T-helper 1 cell (primary cell): ENCODE data around the gene TRIM71.
"Not testable (repeated sequence)": the region's sequence is repeated elsewhere in the genome, so short reads cannot be mapped to it uniquely, and the experiment has no call there.

Source experiments
- DNase-seq, 5 donors: peaks; one replicate each; pipeline ENCODE4 v3.0.0-alpha.2; 2012 to 2020

The TRIM71 gene

DNA sequence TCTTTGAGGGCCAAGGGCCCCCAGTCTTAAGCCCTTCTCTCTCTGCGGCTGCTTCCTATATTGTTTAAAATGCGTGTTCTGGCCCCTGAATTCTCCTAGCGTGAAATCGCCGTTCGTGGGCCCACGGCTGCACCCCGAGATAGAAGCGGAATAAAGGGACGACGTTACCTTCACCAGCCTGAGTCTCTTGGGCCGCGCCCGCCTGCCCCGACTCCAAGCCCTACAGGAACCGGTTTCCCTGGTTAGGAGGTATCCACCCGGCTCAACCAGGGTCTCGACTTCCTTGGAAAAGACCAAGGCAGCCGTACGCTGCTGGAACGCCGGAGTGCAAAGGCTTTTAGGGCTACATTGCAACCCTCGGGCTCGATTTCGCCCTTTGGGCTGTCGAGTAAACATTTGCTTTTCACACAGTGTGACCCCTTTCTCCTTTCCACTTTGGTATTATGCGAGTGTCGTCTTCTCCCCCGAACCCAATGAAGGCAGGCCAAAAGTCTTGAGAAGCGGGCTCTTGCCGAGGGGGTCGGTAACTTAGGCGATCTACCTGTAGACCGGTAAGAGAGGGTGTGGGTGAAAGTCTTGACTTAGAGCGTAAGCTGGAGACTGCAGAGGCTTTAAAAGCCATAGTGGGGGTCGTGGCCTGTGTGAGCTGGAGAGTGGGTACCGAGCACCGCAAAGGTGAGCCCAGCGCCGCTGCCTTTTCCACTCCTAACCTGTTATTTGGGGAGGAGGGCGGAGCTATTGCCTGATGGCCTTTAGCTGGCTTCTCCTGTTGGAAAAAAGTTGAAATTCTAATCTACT is 2.0 kb downstream of the TRIM71 start:
- no peak for DNase-seq

DNA sequence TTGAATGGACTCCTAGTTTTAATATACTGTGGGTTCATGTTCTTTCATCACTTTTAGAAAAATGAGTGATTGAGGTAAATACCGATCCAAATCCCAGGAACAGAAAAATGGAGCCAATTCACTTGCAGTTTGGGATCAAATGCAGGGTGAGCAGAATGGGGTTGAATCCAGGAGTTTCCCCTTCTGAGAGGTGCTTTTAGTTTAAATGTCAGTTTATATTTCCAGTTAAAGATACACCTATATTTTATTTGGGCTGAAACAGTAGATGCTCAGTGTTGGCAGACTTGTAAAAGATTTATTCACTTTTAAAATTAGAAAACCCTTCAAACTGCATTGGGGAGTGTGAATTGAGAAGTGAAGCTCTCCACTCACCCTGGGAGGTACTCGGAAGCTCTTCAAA is 2.6 kb downstream of the TRIM71 start:
- no peak for DNase-seq

DNA sequence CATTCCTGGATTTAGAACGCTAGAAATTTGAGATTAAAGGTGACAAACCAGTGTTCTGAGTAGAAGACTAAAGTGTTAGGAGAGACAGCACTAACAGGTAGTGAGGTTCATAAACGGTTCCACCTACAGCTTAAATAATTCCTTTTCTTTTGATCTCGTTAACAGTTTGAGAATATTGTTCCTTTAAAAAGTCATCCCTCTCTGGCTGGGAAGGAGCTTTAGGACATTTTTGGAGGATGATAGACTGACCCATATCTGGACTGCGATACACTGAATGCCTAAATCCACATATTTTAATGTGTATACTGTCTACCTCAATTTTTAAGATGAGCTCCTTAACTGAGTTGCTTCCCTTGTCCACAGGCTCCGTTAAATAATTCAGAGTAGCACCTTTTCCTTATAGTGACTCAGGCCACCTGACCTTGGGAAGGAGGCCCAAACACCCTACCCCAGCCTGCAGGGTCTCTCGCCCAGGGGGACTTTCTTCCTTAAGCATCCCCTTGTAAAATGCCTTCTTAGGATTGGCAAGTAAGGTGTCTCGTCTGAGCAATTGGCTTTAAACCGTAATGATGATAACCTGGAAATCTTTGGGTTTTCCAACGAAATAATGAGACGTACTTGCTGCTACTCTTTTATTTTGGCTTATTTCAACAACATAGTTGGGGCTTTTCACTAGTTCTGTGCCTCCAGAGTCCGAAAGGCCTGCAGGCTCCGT is 3.3 kb downstream of the TRIM71 start:
- no peak for DNase-seq

DNA sequence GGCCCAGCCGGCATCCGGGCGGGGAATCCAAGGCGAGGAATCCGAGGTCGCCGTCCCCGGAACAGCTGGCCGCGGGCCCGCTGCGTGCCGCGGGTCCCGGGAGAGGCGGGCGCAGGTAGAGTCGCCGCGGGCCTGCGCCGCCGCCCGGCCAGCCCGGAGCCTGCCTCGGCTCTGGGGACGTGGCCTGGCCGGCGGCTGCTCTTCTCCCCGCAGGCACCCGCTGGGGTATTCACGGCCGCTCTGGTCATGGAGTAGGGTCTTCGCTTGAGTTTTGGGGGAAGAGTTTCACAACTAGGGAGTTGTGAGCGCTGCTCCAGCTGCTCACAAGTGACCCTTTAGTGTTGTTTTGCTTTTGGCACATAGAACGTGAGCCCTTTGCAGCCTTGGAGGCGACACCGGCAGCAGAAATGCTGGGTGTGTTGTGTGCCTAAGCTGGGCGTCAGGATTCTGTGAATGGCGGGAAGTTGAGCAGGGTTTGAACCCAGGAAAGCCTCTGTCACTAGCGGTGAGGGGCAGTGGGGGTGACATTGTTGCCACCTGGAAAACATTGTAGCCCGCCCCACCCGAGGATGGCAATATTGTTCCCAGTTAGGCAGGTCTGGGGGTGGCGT is 4.0 kb downstream of the TRIM71 start:
- DNase-seq, result no peak

DNA sequence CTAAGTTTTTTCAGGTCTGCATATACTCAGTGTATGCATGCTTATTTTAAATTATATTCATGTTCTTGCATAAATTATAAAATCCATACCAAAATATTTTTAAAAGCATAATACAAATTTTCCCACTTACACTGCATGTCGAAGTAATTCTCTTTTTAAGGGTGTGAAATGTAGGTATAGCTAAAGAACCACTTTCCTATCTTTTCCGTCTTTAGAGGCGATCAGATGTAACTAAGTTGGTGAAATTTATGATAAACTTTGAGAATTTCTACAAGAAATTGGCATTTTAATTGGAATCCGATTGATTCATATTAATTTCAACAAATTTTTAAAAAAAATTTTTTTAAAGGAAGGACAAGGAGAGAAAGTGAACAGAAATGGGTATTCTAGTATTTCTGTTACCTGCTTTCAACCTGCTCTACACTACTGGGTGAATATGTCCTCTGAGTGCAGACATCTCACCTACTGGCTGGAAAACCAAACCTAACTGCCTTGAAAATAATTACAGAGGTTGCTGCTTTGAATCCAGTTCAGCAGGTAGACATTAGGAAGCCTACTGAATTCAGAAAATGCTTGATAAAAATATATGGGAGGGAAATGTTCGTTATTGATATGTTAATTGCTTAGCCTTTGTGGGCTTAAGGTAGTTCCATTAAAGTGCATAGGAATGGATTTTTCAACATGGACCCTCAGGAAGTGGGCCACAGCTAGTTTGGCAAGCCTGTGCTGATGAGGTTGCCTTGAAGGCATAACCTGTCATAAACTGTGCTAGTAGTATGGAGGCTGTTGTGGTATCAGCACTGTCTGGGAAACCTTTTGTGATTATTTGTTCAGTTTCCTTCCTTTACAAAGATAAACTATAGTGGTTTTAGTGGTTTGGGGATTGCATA is 5.1 kb downstream of the TRIM71 start:
- no peak for DNase-seq

DNA sequence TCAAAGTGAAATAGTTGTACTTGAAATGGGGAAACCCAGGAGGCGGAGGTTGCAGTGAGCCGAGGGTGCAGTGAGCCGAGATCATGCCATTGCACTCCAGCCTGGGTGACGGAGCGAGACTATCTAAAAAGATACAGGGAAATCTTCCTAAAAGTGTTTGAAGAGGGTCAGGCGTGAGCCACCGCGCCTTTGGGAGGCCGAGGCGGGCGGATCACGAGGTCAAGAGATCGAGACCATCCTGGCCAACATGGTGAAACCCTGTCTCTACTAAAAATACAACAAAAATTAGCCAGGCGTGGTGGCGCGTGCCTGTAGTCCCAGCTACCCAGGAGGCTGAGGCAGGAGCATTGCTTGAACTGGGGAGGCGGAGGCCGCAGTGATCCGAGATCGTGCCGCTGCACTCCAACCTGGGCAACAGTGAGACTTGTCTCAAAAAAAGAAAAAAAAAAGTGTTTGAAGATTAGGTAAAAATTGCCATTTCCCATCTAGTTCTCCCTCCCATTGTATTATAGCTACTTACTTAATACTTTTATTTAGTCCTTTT is 5.9 kb downstream of the TRIM71 start:
- not testable (repeated sequence) for DNase-seq

DNA sequence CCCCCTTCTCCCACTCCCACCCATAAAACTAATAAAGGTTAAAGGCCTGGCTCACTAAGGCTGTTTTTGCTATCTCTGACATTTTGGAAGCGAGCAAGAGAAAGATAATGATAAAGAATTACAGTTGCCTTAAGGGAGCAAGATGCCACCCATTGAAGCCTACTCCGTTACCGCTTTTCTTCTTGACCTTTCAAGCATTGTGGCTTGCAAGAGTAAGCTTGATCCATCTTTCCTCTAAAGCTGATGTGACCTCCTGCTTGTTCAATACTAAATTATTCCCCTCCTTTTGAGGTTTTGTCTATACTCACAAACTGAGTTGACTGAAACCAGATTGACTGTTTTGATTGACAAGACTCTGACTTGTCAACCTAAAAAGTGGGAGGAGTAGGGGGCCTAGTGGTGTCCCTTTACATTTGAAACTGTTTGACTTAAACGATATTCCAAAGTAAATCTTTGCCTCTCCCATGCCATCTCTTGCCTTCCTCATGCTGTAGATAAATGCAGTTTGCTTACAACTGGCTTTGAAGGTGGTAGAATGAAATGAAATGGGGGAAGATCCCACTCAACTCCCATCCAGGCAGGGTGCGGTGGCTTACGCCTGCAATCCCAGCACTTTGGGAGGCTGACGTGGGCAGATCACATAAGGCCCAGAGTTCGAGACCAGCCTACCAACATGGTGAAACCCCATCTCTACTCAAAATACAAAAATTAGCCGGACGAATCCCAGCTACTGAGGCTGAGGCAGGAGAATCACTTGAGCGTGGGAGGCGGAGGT is 8.0 kb downstream of the TRIM71 start:
- no peak for DNase-seq

DNA sequence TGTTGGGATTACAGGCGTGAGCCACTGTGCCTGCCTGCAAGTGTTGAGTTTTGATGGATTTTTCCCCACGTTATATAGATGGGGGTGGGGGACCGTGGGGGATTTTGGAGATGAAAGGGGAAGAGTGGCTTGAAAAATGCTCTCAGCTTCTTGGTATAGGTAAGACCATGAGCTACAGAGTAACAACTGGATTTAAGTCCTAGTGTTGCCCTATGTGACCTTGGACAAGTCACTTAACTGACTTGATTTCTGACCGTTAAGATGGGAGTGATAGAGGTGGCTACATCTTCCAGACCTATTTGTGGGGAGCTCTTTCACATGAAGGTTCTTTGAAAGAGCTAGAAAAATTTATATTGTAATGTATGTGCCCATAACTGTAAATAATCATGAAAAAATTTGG is 13.3 kb downstream of the TRIM71 start:
- DNase-seq, result no peak

DNA sequence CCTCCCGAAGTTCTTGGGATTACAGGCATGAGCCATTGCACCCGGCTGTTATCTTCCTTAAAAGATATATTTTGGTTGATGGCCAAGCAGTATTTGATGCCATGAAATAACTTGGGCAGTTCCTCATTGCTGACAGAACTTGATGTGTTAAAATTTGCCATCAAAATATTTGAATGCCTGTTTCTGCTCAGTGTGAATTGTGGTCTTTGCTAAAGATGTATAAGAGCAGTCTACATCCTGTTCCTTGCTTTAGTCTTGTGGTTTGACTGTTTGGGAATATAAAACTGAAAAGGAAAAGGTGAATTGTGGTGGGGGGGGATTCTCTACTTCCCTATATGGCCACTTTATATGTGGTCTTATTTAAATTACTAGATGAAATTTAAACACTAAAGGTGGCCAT is 14.0 kb downstream of the TRIM71 start:
- DNase-seq, result no peak

DNA sequence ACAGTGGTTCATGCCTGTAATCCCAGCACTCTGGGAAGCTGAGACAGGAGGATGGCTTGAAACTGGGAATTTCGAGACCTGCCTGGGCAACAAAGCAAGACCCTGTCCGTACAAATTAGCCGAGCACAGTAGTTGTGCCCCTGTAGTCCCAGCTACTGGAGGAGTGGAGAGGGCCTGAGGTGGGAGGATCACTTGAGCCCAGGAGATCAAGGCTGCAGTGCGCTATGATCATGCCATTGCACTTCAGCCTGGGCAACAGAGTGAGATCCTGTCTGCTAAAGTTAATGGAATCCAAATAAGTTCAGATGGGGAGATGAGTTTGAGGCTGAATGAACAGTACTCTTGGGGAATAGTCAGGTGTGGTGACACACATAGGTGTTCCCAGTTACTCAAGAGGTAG is 14.4 kb downstream of the TRIM71 start:
- DNase-seq, result no peak

DNA sequence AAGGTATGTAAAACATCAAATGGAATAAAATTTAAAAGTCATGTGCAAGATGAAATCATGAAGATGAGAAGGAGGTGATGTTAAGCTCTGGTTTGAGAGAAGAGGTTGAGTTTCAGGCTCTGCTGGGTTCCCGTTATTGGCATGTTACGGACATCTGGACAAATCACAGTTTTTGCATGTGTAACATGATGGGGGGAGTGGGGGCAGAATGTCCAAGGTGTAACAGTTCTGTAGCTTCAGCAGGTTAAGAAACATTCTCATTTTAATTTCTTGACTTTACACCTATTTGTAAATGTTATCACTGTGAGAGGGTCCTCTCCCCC is 17.2 kb downstream of the TRIM71 start:
- DNase-seq, result no peak

DNA sequence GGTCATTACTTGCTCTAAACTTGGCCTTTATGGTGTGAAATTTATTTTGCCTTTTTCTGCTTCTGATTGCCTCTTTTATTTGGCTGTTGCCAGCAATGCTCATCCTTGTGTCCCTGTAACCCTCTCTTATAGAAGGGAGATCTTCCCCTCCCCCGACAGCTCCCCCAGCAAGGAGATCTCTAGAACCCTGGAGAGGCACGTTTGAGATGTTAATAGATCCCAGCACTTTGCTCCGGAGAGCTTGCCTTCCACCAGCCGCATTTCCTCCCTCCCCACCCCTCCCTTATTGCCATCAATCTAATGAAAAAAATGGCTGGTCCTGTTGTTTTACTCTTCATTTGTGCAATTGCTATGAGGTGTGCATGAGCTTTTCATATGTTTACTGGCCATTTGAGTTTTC is 18.2 kb downstream of the TRIM71 start:
- DNase-seq, result no peak

DNA sequence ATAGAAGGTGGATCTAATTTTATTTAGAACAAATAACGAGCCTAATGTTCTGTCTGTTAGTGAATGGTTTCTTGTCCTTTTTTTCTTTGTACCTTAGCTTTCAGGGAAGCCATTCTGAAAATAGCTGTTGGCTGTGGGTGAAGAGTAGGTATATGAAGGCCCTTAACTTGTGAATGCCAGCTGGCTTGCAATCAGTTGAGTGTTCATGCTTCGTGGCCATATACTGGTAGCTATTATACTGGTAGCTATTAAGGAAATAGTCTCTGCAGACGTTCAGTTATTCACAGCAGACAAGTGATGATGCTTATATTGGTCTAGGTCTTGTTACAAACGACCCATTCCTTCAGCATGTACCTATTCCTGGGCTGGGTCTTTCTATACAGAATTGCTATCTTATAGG is 18.8 kb downstream of the TRIM71 start:
- DNase-seq, result no peak

DNA sequence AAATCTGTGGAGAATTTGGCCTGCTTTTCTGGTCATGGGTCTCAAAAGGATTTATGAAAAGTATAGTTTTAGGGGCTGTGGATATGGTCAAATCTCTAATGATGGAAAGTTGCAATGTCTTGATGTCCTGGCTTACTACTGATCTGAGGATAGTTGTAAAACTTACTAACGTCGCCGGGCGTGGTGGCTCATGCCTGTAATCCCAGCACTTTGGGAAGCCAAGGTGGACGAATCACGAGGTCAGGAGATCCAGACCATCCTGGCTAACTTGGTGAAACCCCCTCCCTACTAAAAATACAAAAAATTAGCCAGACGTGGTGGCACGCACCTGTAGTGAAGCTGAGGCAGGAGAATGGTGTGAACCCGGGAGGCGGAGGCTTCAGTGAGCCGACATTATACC is 19.6 kb downstream of the TRIM71 start:
- DNase-seq, result no peak

DNA sequence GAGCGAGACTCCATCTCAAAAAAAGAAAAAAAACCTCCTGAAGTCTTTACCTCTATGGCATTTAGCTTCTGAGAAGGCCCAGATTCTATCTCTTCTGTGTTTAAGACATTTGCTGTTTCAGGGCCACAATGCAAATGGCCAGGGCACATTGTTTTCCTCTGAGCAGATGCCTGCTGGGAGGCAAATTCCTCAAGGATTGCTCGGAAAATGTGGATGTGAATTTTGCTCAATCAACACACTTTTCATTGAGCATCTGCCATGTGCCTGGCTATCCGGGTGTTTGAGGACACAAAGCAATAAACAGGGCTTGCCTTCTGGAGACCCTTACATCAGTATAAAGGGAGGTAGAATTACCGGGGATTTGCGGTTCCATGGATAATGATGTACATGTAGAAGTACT is 20.0 kb downstream of the TRIM71 start:
- no peak for DNase-seq

DNA sequence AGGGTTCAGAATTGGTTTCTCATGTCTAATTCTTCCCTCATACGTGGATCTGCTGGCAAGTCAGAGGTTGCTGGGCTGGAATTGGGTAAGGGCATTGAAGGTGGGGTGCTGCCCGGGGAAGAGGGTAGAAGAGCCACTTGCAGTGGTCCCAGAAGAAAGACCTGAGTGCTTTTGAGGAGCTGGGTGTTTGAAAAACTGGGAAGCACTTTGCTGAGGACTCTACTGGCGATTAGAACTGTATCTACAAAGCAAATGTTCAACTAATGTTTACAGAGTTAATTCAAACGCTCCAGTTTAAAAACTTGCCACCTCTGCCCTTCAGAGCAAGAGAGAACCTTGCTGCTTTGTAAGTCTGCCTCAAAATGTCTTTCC is 21.9 kb downstream of the TRIM71 start:
- DNase-seq, result no peak

DNA sequence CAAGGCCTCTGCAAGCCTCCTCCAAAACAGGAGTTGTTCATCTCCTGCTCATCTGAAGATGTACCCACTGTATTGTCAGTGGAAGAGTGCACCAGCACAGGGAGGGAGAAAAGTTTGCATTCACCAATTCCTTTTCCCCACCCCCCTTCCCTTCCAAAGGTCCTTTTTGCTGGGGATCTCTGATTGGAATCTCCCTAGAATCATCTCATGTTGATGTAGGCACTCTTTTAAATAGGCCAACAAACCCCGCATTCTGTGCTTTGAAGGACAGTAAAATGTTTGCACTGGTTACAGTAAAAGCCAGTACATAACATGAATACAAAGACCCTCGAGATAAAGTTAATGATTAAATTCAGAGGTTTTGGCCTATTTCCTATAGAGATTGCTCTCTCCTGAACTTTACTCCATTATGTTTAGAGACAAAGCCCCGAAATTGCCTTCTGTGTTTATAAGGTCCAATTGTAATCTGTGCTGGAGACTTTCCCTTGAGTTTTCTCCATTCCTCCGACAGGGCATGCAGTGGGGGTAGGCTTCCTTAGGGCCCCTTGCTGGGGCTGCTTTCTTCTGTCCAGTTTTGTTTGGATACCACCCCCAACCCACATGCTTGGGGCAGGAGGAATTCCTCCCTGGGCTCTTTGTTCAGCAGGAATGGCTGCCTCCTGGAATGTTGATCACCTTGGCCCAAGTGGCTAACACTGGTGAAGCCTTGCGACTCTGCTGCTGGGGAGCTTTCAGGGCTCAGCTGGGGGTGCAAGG is 22.5 kb downstream of the TRIM71 start:
- no peak for DNase-seq

DNA sequence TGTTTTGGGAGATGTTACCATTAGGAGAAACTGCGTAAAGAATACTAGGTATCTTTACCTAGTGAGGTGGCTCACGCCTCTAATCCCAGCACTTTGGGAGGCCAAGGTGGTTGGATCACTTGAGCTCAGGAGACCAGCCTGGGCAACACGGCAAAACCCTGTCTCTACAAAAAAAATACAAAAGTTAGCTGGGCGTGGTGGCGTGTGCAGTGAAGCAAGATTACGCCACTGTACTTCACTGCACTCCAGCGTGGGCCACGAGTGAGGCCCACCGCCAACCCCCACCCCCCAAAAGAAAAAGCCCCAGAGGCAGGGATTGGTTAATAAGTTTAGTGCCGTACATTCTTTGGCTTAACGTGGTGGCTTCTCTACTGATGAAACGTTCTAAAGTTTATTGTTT is 23.5 kb downstream of the TRIM71 start:
- DNase-seq, result no peak

DNA sequence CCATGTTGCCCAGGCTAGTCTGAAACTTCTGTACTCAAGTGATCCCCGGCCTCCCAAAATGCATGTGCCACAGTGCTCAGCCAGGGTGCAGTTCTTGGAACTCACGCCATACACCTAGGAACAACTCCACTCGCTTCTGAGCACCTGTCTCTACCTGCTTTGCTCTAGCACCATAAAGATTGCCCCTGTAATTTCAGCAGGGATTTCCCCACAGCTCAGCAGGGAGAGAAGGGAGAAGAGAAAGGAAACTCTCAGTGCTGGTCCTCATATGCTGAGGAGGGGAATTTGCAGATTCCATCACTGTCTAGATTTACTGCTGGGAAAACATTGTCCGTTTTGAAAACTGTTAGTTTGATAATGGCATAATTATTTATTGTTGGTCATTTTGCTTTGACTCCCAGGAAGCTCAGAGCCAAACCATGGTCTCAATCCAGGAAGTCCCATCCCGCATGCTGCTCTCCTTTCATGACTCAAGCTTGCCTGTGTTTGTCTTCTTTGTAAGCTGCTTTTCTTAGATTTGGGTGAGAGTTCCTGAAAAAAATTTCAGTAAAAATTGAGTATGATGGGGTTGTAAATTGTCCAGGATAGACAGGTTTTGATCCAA is 24.2 kb downstream of the TRIM71 start:
- no peak for DNase-seq

DNA sequence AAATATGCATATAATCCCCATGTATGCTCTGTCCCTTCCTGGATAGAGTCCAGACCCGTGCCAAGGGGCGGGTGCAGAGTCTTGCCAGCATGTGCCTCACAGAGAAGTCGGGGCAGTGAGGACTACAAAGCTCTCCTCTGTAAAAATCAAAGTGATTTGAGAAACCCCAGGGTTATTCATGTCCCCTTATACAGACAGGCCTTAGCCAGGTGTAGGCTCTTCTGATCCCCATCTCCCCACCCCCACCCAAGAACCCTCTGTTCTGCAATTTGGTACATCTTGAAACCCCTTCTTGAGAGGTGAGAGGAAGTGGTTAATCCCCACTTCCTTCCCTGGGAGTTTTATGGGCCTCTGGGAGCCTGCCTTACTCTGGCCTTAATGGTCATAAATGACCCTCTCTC is 24.7 kb downstream of the TRIM71 start:
- no peak for DNase-seq

DNA sequence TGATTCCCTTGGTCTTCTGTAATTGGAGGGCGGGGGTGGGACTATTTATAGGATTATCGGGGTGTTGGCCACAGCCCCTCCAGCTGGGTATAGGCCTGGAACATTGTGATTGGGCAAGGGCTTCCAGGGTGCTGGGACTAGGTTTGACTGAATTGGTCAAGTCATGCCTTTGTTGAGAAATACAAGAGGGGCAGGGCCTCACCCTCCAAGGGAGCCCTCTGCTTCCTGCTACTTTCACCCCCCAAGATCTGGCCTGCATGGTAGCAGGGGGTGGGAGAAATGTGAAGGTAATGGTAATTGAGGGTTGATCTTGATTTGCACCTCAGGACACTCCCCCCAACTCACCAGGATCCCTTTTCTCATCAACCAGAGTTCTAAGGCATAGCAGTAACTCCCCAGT is 25.2 kb downstream of the TRIM71 start:
- no peak for DNase-seq
